Esophagus (tissue), 2 donors: ENCODE measurements around the gene CALHM4. TPM values are rescaled to one million over a fixed set of nuclear protein-coding genes. Genes with fewer than 3 reads are reported as not detected.

ENCODE experiments used
- H3K27ac ChIP-seq, 2 donors: one replicate each; pipeline ENCODE4 v1.5.1; 2013; ENCODE audit warnings: low read depth in 2 of 2, mild to moderate bottlenecking in 2 of 2, inconsistent platforms in 1 of 2, low read length in 1 of 2, moderate library complexity in 1 of 2
- H3K27me3 ChIP-seq, 2 donors: one replicate each; pipeline ENCODE4 v1.6.1; 2013; ENCODE audit warnings: low read length in 2 of 2, control low read depth in 1 of 2, mild to moderate bottlenecking in 1 of 2; ENCODE audit not compliant: insufficient read depth in 2 of 2, control insufficient read depth in 1 of 2
- H3K36me3 ChIP-seq, 2 donors: one replicate each; pipeline ENCODE4 v1.6.1; 2013; ENCODE audit warnings: low read length in 1 of 2; ENCODE audit not compliant: control insufficient read depth in 2 of 2, insufficient read depth in 2 of 2
- H3K4me1 ChIP-seq, 2 donors: one replicate each; pipeline ENCODE4 v1.6.1; 2013; ENCODE audit warnings: low read length in 1 of 2; ENCODE audit not compliant: control insufficient read depth in 2 of 2, insufficient read depth in 2 of 2
- H3K4me3 ChIP-seq, 2 donors: one replicate each; pipeline ENCODE4 v1.5.1; 2013; ENCODE audit warnings: low read length in 2 of 2, mild to moderate bottlenecking in 2 of 2, low read depth in 1 of 2, moderate library complexity in 1 of 2
- H3K9me3 ChIP-seq, 2 donors: one replicate each; pipeline ENCODE4 v1.6.1; 2013; ENCODE audit warnings: mild to moderate bottlenecking in 2 of 2, low read depth in 1 of 2, low read length in 1 of 2, moderate library complexity in 1 of 2; ENCODE audit not compliant: control insufficient read depth in 2 of 2, insufficient read depth in 1 of 2
- WGBS, 2 donors: extraction: QIAGEN DNeasy Blood & Tissue Kit; methylation state at CpG; one replicate each; pipeline ENCODE4 v1.1.7; 2013; 5-methylcytosine and 5-hydroxymethylcytosine counted together
- polyA plus RNA-seq, 2 donors: library from polyadenylated mRNA; stranded (reverse); fragments of 200-250 nt; gene quantifications; one replicate each; pipeline ENCODE4 v1.2.3, GENCODE V29; 2013
- donor health status: healthy with polysubstance abuse.
- donor health status: Bipolar disorder and iron deficiency.

The CALHM4 gene
- polyA plus RNA-seq, 2 donors = not detected

DNA sequence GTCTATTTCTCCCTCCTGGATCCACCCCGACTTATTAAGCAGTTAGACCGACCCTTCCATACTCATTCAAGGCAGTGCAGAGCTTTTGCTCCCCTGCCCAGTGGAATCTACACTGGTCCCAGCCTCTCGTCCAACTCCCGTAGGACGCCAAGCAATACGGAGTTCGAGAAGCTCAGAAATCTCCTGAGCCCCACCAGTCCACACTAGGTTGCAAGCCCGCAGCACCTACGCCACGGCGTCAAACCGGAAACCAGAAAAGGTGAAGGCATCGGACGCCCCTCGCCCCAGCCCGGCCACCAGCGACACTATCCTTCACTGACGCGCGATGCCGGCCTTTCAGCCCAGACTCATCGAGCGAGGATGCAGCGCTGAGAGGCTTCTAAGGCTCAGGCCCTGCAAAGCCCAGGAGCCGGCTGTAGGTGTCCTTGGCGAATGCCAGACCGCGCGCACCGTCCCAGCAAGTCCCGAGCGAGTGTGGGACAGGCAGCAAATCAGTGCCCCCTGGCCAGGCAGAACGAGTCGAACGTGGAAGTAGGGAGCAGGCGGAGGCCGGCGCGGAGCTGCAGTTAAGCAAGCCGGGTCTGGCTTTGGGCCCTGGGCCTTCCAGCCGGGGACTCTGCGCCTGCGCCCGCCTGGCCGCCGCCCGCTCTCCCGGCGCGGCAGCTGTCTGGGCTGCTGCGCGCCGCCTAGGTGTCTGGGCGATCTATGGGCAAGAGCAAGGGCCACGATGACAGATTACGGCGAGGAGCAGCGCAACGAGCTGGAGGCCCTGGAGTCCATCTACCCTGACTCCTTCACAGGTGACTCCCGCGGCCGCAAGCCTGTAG lies 17.5 kb downstream of the CALHM4 start, which contains the start of gene RWDD1:
Gene RWDD1, plus strand, starts transcription at position 649 of the 827 bp plus-strand sequence. Its CDS starts 79 bp downstream, at position 728.
- H3K4me3 ChIP-seq = peak within 1 kb of the TSS; percentile 83 to 92
- H3K27me3 ChIP-seq = no peaks in the 10 kb centered on the region
- peak within 1 kb of the TSS; percentile 86 to 99 for H3K27ac ChIP-seq
- peaks cover 0 to 2% of the 10 kb centered on the region in 2 donors for H3K4me1 ChIP-seq
- whole genome bisulfite sequencing, 2 donors = 0% methylated on average over 62 of the region's 62 CpGs
- H3K36me3 ChIP-seq = no peaks in the 10 kb centered on the region
- H3K9me3 ChIP-seq = no peaks in the 10 kb centered on the region

DNA sequence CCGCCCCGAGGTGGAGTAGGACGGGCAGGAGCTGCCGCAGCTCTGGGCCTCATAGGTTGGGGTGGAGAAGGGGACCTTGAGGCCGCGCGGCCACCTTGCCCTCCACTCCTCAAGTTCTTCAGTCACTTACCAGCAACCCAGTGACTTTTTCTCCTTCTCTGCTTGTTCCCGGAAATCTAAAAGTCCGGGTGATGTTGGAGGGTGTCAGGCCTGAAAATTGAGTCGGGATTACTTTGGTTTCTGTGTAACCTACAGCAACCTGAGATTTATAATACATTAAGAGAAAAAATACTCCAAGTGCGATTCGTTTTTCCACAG lies 18.1 kb downstream of the CALHM4 start:
- no peaks in the 10 kb centered on the region for H3K27me3 ChIP-seq
- peak overlapping the region; percentile 83 to 92 for H3K4me3 ChIP-seq
- 0% methylated on average over 12 of the region's 12 CpGs for WGBS, 2 donors
- H3K27ac ChIP-seq = peak overlapping the region; percentile 86 to 99
- no peaks in the 10 kb centered on the region for H3K36me3 ChIP-seq
- H3K4me1 ChIP-seq = peaks cover 0 to 2% of the 10 kb centered on the region in 2 donors
- no peaks in the 10 kb centered on the region for H3K9me3 ChIP-seq

DNA sequence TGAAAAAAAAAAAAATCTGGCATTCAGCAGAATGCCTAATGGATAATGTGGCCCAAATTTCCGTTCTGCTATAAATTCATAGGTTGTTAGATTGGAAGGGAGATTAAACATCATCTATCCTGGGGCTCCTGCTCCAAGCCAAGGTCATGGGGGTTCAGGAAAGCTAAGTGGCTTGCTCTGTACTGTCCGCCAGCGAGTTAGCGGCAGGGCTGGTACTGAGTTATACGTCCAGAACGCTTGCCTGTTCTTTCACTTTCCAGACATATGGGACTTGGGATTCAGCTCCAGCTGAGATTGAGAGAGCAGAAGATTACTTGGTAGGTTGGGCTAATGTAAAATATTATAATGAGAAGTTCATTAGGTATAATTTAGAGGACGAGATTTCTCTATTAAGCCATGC lies 18.6 kb downstream of the CALHM4 start:
- no peak overlapping the region for H3K27ac ChIP-seq
- peaks cover 0 to 2% of the 10 kb centered on the region in 2 donors for H3K4me1 ChIP-seq
- no peaks in the 10 kb centered on the region for H3K36me3 ChIP-seq
- peak overlapping the region; percentile 27 to 92 for H3K4me3 ChIP-seq
- no peaks in the 10 kb centered on the region for H3K27me3 ChIP-seq
- 2 to 4% methylated on average over 7 of the region's 7 CpGs for WGBS, 2 donors
- no peaks in the 10 kb centered on the region for H3K9me3 ChIP-seq

DNA sequence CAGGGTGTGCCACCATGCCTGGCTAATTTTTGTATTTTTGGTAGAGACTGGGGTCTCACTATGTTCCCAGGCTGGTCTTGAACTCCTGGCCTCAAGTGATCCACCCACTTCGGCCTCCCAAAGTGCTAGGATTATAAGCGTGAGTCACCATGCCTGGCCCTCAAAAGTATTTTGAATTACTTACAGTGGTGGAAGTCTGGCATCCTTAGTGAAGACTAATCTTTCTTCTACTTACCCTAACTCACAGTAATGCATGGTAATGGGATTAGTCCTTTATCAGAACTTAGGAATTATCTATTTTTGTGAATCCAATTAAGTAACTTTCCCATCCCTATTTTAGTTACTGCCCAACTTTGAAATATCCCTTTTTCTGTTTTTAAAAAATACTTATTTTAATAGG lies 21.7 kb downstream of the CALHM4 start:
- H3K36me3 ChIP-seq = no peaks in the 10 kb centered on the region
- WGBS, 2 donors = 90 to 97% methylated on average over 2 of the region's 2 CpGs
- no peaks in the 10 kb centered on the region for H3K27me3 ChIP-seq
- H3K4me3 ChIP-seq = no peak overlapping the region
- peaks cover 0 to 2% of the 10 kb centered on the region in 2 donors for H3K4me1 ChIP-seq
- no peaks in the 10 kb centered on the region for H3K9me3 ChIP-seq
- H3K27ac ChIP-seq = no peak overlapping the region

DNA sequence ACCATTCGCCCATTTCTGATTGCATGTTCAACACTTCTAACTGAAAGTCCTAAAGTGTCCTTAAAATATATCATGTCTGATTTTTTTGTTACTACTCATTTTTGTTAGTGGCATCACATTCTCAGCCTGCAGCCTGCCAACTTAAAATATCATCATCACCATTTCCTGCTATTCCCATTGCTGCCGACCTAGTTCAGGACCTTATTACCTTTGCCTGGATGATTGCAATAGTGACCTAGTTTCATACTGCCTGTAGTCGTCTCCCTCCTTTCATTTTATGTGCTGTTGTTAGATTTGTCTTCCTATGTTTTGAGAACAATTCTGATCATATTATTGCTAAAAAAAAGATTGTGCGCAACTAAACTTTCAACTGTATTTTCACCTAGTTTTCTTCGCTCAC lies 23.9 kb downstream of the CALHM4 start:
- no peak overlapping the region for H3K27ac ChIP-seq
- no peak overlapping the region for H3K4me3 ChIP-seq
- no peaks in the 10 kb centered on the region for H3K36me3 ChIP-seq
- no peaks in the 10 kb centered on the region for H3K9me3 ChIP-seq
- WGBS, 2 donors = 80 to 84% methylated on average over 5 of the region's 5 CpGs
- no peaks in the 10 kb centered on the region for H3K27me3 ChIP-seq
- peaks cover 0 to 2% of the 10 kb centered on the region in 2 donors for H3K4me1 ChIP-seq

DNA sequence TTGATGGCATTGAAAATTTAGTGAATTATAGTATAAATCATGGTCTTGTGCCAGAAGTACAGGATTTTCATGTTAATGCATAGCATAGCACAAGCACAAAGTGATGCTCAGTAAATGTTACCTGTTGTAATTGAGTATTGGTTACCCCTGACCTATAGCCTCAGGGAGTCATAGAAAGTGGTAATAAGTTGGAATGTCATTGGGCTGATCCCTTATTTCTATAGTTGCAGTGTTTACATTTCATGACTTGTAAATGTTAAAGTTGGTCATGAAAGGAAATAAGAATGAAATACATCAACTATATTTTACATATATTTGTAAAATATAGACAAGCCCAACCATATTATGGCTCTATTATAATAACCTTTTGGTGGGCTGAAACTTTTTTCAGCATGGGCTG lies 24.8 kb downstream of the CALHM4 start:
- Histone ChIP-seq H3K36me3 (no peaks in the 10 kb centered on the region), H3K27me3 (no peaks in the 10 kb centered on the region), H3K9me3 (no peaks in the 10 kb centered on the region), H3K4me3 (no peak overlapping the region), H3K27ac (no peak overlapping the region), H3K4me1 (no peaks in the 10 kb centered on the region)

DNA sequence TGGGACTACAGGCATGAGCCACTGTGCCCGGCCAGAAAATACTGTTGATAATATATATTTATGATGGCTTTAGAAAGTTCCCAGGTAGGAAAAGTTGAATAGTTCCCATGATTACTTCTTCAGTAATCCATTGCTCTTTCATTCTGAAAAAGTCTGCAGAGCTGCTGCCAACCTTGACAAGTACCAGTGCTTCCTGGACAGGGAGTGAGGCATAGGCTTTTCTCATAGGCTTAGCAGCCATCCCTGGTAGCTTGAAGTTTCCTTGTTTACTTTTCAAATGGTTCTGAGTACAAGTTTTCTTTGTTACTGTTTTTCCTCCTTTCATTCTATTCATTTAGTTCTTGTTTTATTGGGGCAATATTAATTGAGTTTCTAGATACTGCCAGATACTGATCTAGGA lies 25.6 kb downstream of the CALHM4 start:
- 91 to 94% methylated on average over 1 of the region's 1 CpG for WGBS, 2 donors
- H3K4me1 ChIP-seq = no peaks in the 10 kb centered on the region
- no peak overlapping the region for H3K27ac ChIP-seq
- no peaks in the 10 kb centered on the region for H3K36me3 ChIP-seq
- no peaks in the 10 kb centered on the region for H3K9me3 ChIP-seq
- H3K27me3 ChIP-seq = no peaks in the 10 kb centered on the region
- H3K4me3 ChIP-seq = no peak overlapping the region

DNA sequence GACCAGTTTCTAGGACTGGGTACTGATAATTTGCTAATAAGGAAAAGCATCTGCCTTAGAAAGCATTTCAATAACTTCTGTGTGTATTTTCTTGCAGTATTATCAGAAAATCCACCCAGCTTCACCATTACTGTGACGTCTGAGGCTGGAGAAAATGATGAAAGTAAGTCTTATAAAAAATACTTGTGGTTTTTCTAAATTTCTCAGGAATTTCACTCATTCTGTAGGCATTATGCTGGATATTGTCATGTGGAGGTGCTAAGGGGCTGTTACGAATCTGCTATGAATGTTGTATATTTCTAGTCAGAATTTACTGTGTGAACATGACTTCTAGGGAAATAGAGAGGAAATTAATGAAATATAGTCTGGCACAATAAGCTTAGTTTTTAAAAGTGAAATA lies 26.6 kb downstream of the CALHM4 start:
- H3K4me3 ChIP-seq = no peak overlapping the region
- H3K36me3 ChIP-seq = no peaks in the 10 kb centered on the region
- H3K27me3 ChIP-seq = no peaks in the 10 kb centered on the region
- H3K9me3 ChIP-seq = no peaks in the 10 kb centered on the region
- WGBS, 2 donors = 90 to 92% methylated on average over 2 of the region's 2 CpGs
- H3K4me1 ChIP-seq = no peaks in the 10 kb centered on the region
- H3K27ac ChIP-seq = no peak overlapping the region

DNA sequence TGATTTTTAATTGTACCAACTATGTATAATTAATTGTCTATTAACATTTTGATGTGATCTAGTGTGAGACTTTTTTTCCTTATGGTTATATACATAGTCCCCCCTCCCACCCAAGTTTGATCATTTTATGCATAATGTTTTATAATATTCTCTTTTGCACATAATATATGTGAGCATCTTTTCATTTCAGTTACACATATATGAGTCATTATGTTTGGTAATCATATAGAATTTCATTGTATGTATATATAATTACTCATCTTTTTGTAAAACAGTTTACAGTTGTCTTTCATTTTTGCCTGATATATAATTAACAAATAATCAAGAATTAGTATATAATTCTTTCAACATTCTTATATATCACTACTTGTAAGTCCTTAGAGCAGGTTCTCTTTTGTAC lies 32.7 kb downstream of the CALHM4 start:
- no peaks in the 10 kb centered on the region for H3K27me3 ChIP-seq
- no peak overlapping the region for H3K4me3 ChIP-seq
- H3K27ac ChIP-seq = no peak overlapping the region
- no peaks in the 10 kb centered on the region for H3K36me3 ChIP-seq
- H3K9me3 ChIP-seq = no peaks in the 10 kb centered on the region
- no peaks in the 10 kb centered on the region for H3K4me1 ChIP-seq

DNA sequence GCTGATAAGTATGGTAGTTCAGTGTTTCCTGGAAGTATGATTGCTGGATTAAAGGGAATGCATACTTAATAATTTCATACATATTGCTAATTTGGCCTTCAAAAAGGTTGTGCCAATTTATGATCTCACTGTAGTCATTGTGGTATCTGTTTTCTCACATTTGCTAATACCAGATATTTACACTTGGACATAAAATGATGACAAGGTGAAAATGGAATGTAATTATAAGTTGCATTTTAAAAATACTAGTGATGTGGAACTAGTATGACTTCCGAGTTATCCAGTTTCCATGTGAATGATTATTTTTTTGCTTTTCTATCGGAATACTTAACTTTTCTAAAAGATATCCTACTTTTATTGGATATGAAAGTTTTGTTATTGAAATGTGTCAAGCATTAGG lies 33.2 kb downstream of the CALHM4 start:
- WGBS, 2 donors = 97 to 99% methylated on average over 2 of the region's 2 CpGs
- Histone ChIP-seq H3K9me3 (no peaks in the 10 kb centered on the region), H3K4me3 (no peak overlapping the region), H3K27me3 (no peaks in the 10 kb centered on the region), H3K27ac (no peak overlapping the region), H3K36me3 (peaks cover 0 to 3% of the 10 kb centered on the region in 2 donors), H3K4me1 (no peaks in the 10 kb centered on the region)
